Transverse colon (tissue), 4 donors: ENCODE results near the gene TXNL1.

Experiments used
- CTCF ChIP-seq, 5 experiments: fragments of 200-600 bp in 3 of 5; fragments of 450-650 bp in 2 of 5; sonication (generic) in 3 of 5; IDR thresholded peaks; 1 replicate in 2 of 5; 2 replicates in 3 of 5; pipeline ENCODE4 v1.5.1; 2016 to 2017; ENCODE audit warnings: antibody characterized with exemption in 5 of 5, inconsistent platforms in 3 of 5, mild to moderate bottlenecking in 2 of 5, moderate library complexity in 1 of 5
- POLR2AphosphoS5 ChIP-seq, 3 donors: sonication (generic); formaldehyde crosslinking; IDR thresholded peaks; one replicate each; pipeline ENCODE4 v1.6.1; 2016; ENCODE audit warnings: antibody characterized with exemption in 3 of 3

GRCh38 chr18:56672391-56672790 lies 34.0 kb upstream of the TXNL1 start:
- no peak for TF ChIP-seq CTCF (IDR thresholded peaks at IDR 0.05)
- no peak for TF ChIP-seq POLR2AphosphoS5 (IDR thresholded peaks at IDR 0.05)
